Activated T-cell treated with anti-CD3 and anti-CD28 coated beads for 1 hour (primary cell): ENCODE results near the gene MARK2.

Source experiments
- DNase-seq: peaks from one replicate; pipeline ENCODE4 v3.0.0-alpha.2; 2020; ENCODE audit warnings: low read depth

The MARK2 gene

DNA sequence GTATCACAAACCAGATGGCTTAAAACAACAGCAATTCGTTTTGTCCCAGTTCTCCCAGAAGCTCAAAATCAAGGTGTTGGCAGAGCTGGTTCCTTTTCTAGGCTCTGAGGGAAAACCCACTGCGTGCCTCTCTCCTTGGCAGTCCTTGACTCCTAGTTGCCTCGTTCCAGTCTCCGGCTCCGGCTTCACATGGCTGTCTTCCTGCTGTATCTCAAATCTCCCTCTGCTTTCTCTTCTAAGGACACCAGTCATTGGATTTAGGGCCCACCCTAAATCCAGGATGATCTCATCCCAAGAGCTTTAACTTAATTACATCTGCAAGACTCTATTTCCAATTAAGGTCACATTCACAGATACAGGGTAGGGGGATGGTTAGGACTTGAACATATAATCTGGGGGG lies 90.7 kb downstream of the MARK2 start:
- no peak for DNase-seq

GRCh38 chr11:63931045-63931444 lies 92.1 kb downstream of the MARK2 start:
- no peak for DNase-seq

DNA sequence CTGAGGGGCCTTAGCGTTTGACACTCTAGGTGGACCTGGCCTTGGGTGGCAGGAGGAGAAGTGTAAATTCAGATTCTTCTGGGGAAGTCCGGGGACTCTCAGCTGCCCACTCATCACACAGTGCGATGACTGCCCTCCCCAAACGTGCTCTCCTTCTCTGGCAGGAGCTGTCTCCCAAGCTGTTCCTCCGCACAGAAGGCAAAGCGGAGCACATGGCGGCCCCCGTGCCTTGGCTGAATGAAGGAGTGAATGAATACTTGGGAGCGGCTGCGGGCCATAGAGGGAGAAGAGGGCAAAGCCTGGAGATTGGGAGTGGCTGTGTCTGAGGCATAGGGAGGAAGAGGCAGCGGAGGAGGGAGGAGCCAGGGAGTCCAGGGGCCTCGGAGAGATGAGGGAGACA lies 93.0 kb downstream of the MARK2 start:
- DNase-seq, result no peak

- no peak for DNase-seq
These were observed 94.5 kb downstream of the MARK2 start for GRCh38 chr11:63933459-63933858.

- no peak for DNase-seq
These were observed 99.0 kb downstream of the MARK2 start for GRCh38 chr11:63937713-63938478.

- peak; percentile 81 for DNase-seq
These were observed 99.8 kb downstream of the MARK2 start, which contains the start of gene NAA40 for GRCh38 chr11:63938479-63939396. NAA40 (plus strand) TSS chr11:63939002; CDS start chr11:63939097, 95 bp downstream.

- DNase-seq, result no peak
These were observed 100.5 kb downstream of the MARK2 start for GRCh38 chr11:63939397-63939891.

DNA sequence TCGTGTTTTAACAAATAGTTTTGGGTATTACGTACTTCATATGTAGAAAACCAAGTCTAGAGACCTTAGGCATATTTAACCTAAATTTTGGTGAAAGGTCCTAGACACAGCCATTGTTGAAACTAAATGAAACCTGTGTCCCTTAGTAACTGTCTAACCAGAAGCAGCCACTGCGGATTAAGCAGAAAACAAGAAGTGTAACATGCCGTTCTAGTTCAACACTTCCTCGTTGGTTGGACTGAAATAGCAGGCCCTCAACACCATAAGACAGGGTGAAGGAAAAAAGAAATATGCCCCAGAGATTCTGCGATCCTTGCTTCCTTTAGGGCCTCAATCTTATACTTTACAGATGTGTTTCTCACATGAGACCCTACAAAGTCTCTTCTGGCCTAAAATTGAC lies 101.9 kb downstream of the MARK2 start:
- no peak for DNase-seq

GRCh38 chr11:63941901-63942300 lies 103.0 kb downstream of the MARK2 start:
- no peak for DNase-seq

GRCh38 chr11:63942803-63943202 lies 103.9 kb downstream of the MARK2 start:
- no peak for DNase-seq

DNA sequence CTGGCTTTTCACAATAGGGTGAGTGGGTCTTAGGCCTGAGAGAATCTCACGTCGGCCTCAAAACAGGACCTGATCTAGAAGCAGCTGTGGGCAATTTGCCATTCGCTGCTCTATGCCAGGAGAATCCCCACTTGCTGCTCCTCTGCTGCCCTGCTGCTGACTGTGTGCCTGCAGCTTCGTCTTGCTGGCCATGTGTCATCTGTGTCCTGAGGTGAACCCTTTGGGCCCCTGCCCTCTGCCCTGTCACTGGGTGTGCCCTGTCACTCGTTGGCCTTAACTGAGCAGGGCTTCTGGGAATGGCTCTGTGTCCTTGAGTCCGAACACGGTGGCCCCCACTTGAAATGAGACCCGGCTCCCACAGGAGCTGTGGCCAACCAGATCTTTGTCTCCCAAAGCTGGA lies 106.1 kb downstream of the MARK2 start:
- DNase-seq, result no peak

DNA sequence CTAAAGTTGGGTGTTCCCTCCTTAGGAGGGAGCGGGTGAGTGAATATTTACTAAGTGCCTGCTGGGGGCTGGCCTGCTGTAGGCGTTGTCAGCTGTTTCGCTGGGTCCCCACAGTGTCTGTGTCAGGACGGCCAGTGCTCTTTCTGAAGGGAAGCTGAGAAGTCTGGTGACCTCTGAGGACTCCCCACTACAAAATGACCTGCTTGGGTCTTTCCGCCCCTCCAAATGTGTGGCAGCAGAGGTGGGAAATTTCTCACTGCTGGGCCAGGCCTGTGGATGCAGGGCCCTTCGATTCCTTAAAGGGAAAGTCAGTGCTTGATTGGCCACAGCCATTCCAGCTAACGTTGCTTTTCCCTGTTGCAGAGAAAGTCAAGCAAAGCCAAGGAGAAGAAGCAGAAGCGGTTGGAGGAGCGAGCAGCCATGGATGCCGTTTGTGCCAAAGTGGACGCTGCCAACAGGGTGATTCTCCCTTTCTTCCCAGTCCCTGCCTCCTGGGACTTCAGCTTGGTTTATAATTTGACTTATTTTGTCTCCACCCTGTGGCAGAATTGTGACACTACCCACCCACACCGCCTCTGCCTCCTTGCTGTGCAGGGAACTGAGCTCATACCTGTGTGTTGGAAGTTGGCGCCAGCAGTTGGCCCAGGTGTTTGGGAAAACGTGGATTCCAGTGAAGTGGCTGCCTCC lies 106.7 kb downstream of the MARK2 start:
- peak; percentile 32 for DNase-seq

GRCh38 chr11:63951779-63952536 lies 113.0 kb downstream of the MARK2 start:
- no peak for DNase-seq

GRCh38 chr11:63952570-63952969 lies 113.7 kb downstream of the MARK2 start:
- no peak for DNase-seq

- no peak for DNase-seq
These were observed 119.1 kb downstream of the MARK2 start for GRCh38 chr11:63958008-63958407.
